Transverse colon (tissue), 4 donors: Measurements from ENCODE around the gene RBM44. TPM values are rescaled to one million over a fixed set of nuclear protein-coding genes. Genes with fewer than 3 reads are reported as not detected.

ENCODE experiments used
- DNase-seq: peaks from one replicate; pipeline ENCODE4 v3.0.0-alpha.2; 2019
- H3K27ac ChIP-seq, 4 donors: fragments of 200-600 bp; sonication (generic); 2 replicates each; pipeline ENCODE4 v1.5.1; 2016 to 2018; ENCODE audit warnings: inconsistent platforms in 4 of 4
- H3K27me3 ChIP-seq: fragments of 200-600 bp; sonication (generic); 2 replicates; pipeline ENCODE4 v1.5.1; 2017; ENCODE audit warnings: inconsistent platforms
- H3K36me3 ChIP-seq, 4 donors: fragments of 200-600 bp; sonication (generic); 2 replicates each; pipeline ENCODE4 v1.5.1; 2017 to 2019; ENCODE audit warnings: inconsistent platforms in 4 of 4
- H3K4me1 ChIP-seq, 4 donors: fragments of 200-600 bp; sonication (generic); 2 replicates each; pipeline ENCODE4 v1.5.1; 2017 to 2020; ENCODE audit warnings: inconsistent platforms in 4 of 4
- H3K4me3 ChIP-seq, 4 donors: fragments of 200-600 bp; sonication (generic); 1 replicate in 1 of 4; 2 replicates in 3 of 4; pipeline versions ENCODE4 v1.5.1 to v1.6.1; 2017 to 2019; ENCODE audit warnings: inconsistent platforms in 4 of 4
- H3K9me3 ChIP-seq, 2 donors: fragments of 200-600 bp; sonication (generic); 2 replicates each; pipeline ENCODE4 v1.5.1; 2017 to 2019; ENCODE audit warnings: inconsistent platforms in 2 of 2
- CTCF ChIP-seq, 5 experiments: fragments of 200-600 bp in 3 of 5; fragments of 450-650 bp in 2 of 5; sonication (generic) in 3 of 5; IDR thresholded peaks; 1 replicate in 2 of 5; 2 replicates in 3 of 5; pipeline ENCODE4 v1.5.1; 2016 to 2017; ENCODE audit warnings: antibody characterized with exemption in 5 of 5, inconsistent platforms in 3 of 5, mild to moderate bottlenecking in 2 of 5, moderate library complexity in 1 of 5
- EP300 ChIP-seq: sonication (generic); formaldehyde crosslinking; IDR thresholded peaks from one replicate; pipeline ENCODE4 v1.6.1; 2017; ENCODE audit warnings: antibody characterized with exemption, low read depth
- POLR2A ChIP-seq: fragments of 450-650 bp; IDR thresholded peaks from one replicate; pipeline ENCODE4 v1.6.1; 2016; ENCODE audit warnings: antibody characterized with exemption, mild to moderate bottlenecking, moderate library complexity
- POLR2AphosphoS5 ChIP-seq, 3 donors: sonication (generic); formaldehyde crosslinking; IDR thresholded peaks; one replicate each; pipeline ENCODE4 v1.6.1; 2016; ENCODE audit warnings: antibody characterized with exemption in 3 of 3
- WGBS, 2 donors: methylation state at CpG; one replicate each; pipeline ENCODE4 v1.1.5; 2018; ENCODE audit warnings: low coverage in 1 of 2; 5-methylcytosine and 5-hydroxymethylcytosine counted together
- in situ Hi-C, 4 donors: fragments of 200-750 bp; cut with MboI; loops; one replicate each; pipeline versions ENCODE4 v1.15.0 to v1.15.1; 2017; ENCODE audit warnings: low sequenced_read_pairs in 3 of 4, low pct_ligation_motif_present in 1 of 4, low pct_unique_long_range_greater_than_20kb in 1 of 4
- intact Hi-C: fragments of 100-400 bp; cut with DNase I; formaldehyde crosslinking; loops from one replicate; pipeline ENCODE4 v1.15.1; 2023; ENCODE audit warnings: low total_unique reads
- total RNA-seq, 4 donors: library from RNA; depleted of rRNA; stranded (reverse); fragments of >200 nt; gene quantifications; one replicate each; pipeline ENCODE4 v1.1.0, GENCODE V29; 2016

The RBM44 gene
- total RNA-seq, 4 donors from 2014 or later = 0.27 to 1.2 (median 0.95) TPM; not detected in 1

GRCh38 chr2:237872178-237872887, 73.8 kb downstream of the RBM44 start:
- H3K9me3 ChIP-seq = no peaks in the 10 kb centered on the region
- in situ Hi-C loops (loop anchor here in 1 of 4 donors (25.0 kb wide), 1 partner anchor 390 kb away; no protein-coding TSS in a partner anchor), intact Hi-C loops (no loop called here)
- peak overlapping the region; percentile 62 to 94 (median 86) for H3K27ac ChIP-seq
- TF ChIP-seq POLR2A (no peak), POLR2AphosphoS5 (IDR thresholded peaks at IDR 0.05) (no peak), EP300 (no peak), CTCF (IDR thresholded peaks at IDR 0.05) (no peak)
- no peak overlapping the region for H3K4me3 ChIP-seq
- no peak for DNase-seq
- no peaks in the 10 kb centered on the region for H3K36me3 ChIP-seq
- 79 to 80% methylated on average over 2 to 14 of the region's 19 CpGs for WGBS, 2 donors
- peaks cover 13 to 41% (median 24%) of the 10 kb centered on the region in 4 donors for H3K4me1 ChIP-seq
- no peaks in the 10 kb centered on the region for H3K27me3 ChIP-seq

- Histone ChIP-seq H3K4me3 (no peak overlapping the region), H3K4me1 (peaks cover 14 to 43% (median 27%) of the 10 kb centered on the region in 4 donors), H3K27ac (peak overlapping the region; percentile 62 to 94 (median 86)), H3K27me3 (no peaks in the 10 kb centered on the region), H3K36me3 (no peaks in the 10 kb centered on the region), H3K9me3 (no peaks in the 10 kb centered on the region)
- intact Hi-C loops (no loop called here), in situ Hi-C loops (loop anchor here in 1 of 4 donors (25.0 kb wide), 1 partner anchor 389 kb away; no protein-coding TSS in a partner anchor)
- peak in 2 of 3 donors; percentile 42 to 49 for TF ChIP-seq POLR2AphosphoS5 (IDR thresholded peaks at IDR 0.05)
- TF ChIP-seq CTCF (IDR thresholded peaks at IDR 0.05) = no peak
- 59 to 75% methylated on average over 6 to 11 of the region's 11 CpGs for WGBS, 2 donors
- DNase-seq = no peak
Measured at GRCh38 chr2:237873421-237873831, 74.8 kb downstream of the RBM44 start.

GRCh38 chr2:237873897-237874551, 75.4 kb downstream of the RBM44 start:
- no peaks in the 10 kb centered on the region for H3K9me3 ChIP-seq
- no peaks in the 10 kb centered on the region for H3K27me3 ChIP-seq
- H3K4me1 ChIP-seq = peaks cover 19 to 49% (median 31%) of the 10 kb centered on the region in 4 donors
- DNase-seq = no peak
- WGBS, 2 donors = 64 to 85% methylated on average over 3 to 12 of the region's 14 CpGs
- no peaks in the 10 kb centered on the region for H3K36me3 ChIP-seq
- H3K27ac ChIP-seq = peak overlapping the region; percentile 62 to 94 (median 86)
- no peak overlapping the region for H3K4me3 ChIP-seq
- TF ChIP-seq POLR2AphosphoS5 (IDR thresholded peaks at IDR 0.05) (no peak), CTCF (IDR thresholded peaks at IDR 0.05) (no peak), POLR2A (no peak), EP300 (no peak)
- in situ Hi-C loops = loop anchor here in 1 of 4 donors (25.0 kb wide), 1 partner anchor 388 kb away; no protein-coding TSS in a partner anchor
- intact Hi-C loops = no loop called here

- DNase-seq = no peak
- intact Hi-C loops (no loop called here), in situ Hi-C loops (loop anchor here in 1 of 4 donors (25.0 kb wide), 1 partner anchor 388 kb away; no protein-coding TSS in a partner anchor)
- WGBS, 2 donors = 70 to 76% methylated on average over 6 to 7 of the region's 7 CpGs
- TF ChIP-seq POLR2A (no peak), POLR2AphosphoS5 (IDR thresholded peaks at IDR 0.05) (no peak), EP300 (no peak), CTCF (IDR thresholded peaks at IDR 0.05) (no peak)
- Histone ChIP-seq H3K36me3 (no peaks in the 10 kb centered on the region), H3K27me3 (no peaks in the 10 kb centered on the region), H3K4me1 (peaks cover 19 to 49% (median 33%) of the 10 kb centered on the region in 4 donors), H3K9me3 (no peaks in the 10 kb centered on the region), H3K27ac (peak overlapping the region; percentile 62 to 94 (median 86)), H3K4me3 (no peak overlapping the region)
Measured at GRCh38 chr2:237874585-237875161, 76.1 kb downstream of the RBM44 start.
